ENCODE results near the gene KDM6A.
"Not testable (repeated sequence)": the region's sequence is repeated elsewhere in the genome, so short reads cannot be mapped to it uniquely, and the experiment has no call there.

KDM6A gene

DNA sequence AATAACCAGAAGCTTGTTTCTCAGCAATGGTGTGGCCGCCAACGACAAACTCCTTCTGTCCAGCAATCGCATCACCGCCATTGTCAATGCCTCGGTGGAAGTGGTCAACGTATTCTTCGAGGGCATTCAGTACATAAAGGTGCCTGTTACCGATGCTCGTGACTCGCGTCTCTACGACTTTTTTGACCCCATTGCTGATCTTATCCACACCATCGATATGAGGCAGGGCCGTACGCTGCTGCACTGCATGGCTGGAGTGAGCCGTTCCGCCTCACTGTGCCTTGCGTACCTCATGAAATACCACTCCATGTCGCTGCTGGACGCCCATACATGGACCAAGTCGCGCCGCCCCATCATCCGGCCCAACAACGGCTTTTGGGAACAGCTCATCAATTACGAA is 28.8 kb upstream of the KDM6A start:
- no peak overlapping the region for H3K4me3 ChIP-seq (ENCODE audit: low read length)
- no peak for DNase-seq (ENCODE audit: low read depth)
- TF ChIP-seq, protein P1, sequence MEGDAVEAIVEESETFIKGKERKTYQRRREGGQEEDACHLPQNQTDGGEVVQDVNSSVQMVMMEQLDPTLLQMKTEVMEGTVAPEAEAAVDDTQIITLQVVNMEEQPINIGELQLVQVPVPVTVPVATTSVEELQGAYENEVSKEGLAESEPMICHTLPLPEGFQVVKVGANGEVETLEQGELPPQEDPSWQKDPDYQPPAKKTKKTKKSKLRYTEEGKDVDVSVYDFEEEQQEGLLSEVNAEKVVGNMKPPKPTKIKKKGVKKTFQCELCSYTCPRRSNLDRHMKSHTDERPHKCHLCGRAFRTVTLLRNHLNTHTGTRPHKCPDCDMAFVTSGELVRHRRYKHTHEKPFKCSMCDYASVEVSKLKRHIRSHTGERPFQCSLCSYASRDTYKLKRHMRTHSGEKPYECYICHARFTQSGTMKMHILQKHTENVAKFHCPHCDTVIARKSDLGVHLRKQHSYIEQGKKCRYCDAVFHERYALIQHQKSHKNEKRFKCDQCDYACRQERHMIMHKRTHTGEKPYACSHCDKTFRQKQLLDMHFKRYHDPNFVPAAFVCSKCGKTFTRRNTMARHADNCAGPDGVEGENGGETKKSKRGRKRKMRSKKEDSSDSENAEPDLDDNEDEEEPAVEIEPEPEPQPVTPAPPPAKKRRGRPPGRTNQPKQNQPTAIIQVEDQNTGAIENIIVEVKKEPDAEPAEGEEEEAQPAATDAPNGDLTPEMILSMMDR (conservative IDR thresholded peaks at IDR 0.05; ENCODE audit: low read depth, low read length) = no peak

DNA sequence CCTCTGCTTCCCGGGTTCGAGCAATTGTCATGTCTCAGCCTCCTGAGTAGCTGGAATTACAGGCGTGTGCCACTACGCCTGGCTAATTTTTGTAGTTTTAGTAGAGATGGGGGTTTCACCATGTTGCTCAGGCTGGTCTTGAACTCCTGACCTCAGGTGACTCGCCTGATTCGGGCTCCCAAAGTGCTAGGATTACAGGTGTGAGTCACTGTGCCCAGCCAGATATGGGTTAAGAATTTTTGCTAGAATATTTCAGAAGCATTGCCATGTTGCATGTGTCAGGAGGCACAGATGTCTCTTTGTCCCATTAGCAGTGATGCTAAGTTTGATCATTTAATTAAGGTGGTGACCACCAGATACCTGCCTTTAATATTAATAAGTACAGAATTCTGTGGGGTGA is 22.1 kb upstream of the KDM6A start:
- H3K4me3 ChIP-seq (ENCODE audit: low read length); DNase-seq (ENCODE audit: low read depth): not testable (repeated sequence)

DNA sequence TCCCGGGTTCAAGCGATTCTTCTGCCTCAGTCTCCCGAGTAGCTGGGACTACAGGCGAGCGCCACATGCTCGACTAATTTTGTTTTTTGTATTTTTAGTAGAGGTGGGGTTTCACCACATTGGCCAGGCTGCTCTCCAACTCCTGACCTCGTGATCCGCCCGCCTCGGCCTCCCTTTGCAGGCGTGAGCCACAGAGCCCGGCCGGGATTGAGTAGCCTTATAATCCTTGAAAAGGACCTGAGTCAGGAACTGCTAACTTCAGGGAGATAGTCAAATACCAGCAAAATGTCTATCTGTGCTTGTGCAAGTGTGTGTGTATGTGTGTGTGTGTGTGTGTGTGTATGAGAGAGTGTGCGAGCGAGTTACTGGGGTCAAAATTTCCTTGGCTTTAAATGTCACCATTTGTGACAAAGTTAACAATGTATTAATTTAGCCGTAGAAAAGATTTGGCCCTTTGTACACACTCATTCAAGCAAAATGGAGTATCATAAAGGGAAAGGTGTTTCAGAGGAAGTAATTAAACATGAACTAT is 1.8 kb upstream of the KDM6A start:
- peak overlapping the region; percentile 79 for H3K4me3 ChIP-seq (ENCODE audit: low read length)
- no peak for DNase-seq (ENCODE audit: low read depth)
- TF ChIP-seq, protein P1 (conservative IDR thresholded peaks at IDR 0.05; ENCODE audit: low read depth, low read length) = no peak

DNA sequence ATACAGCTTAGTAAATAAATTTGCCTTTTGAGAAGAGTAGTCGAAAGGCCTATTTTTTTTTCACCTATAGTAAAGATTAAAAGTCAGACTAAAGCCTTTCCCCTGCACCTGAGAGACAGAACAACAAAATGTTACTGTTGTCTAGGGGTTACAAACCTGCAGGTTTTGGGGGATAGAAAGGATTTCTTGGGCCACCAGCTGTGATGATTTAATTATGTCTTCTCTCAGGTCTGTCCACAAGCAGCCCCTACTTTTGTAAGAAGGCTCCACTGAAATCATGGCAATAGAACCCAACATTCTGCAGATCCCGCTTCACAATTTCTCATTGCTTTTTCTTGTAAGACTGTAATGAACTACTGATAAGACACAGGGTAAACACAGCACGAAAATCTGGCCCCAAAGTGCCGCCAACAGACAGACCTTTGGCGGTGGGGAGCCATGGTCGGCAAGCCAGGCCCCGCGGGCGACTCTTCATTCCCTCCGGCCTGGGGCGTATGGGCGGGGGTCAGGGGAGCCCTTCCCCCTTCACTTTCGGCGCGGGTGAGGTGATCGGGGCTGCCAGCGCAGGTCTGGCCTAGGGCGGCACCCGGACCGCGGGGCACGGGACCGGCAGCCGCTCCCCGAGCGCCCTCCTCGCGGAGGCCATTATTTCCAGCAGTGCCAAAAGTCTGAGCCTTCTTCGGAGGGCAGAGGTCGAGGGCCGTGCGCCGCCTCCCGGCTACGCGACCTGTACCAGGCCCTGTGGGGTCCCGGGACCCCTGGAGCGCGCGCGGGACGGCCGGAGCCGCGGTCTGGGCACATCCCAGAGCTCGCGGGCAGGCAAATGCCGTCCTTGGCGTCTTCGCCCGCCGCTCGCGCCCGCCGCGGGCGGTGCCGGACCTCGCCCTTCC is 812 bp upstream of the KDM6A start:
- peak overlapping the region; percentile 79 for H3K4me3 ChIP-seq (ENCODE audit: low read length)
- no peak for DNase-seq (ENCODE audit: low read depth)
- TF ChIP-seq, protein P1 (conservative IDR thresholded peaks at IDR 0.05; ENCODE audit: low read depth, low read length) = no peak

DNA sequence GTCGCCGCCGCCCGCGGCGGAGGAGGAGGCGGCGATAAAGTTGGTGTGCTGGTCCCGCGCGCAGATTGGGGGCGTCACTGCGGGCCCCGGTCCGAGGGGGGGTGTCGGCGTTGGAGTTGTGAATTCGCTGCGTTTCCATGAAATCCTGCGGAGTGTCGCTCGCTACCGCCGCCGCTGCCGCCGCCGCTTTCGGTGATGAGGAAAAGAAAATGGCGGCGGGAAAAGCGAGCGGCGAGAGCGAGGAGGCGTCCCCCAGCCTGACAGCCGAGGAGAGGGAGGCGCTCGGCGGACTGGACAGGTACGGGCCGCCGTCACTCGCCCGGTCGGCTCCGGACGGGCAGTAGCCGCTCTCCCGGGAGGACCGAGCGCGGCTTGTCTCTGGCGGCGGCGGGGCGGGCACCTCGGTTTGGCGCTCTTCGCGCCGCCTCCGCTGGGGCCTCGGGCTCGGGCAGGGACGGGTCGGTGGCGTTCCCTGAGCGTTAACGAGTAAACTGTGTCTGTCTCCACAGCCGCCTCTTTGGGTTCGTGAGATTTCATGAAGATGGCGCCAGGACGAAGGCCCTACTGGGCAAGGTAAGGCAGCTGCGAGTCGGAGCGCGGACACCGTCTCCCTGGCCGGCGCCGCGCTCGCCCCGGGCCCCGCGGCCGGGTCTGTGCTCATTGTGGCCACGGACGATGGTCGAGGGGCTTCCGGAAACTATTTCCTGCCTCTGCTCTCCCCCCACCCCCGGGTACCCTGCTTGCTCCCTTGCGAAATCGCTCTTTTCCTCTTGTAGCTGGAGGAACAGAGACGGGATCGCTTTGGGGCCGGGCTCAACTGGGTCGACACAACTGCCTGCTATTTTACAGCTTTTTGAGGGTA is 658 bp downstream of the KDM6A start:
- H3K4me3 ChIP-seq (ENCODE audit: low read length) = peak overlapping the region; percentile 92
- DNase-seq (ENCODE audit: low read depth) = no peak
- TF ChIP-seq, protein P1 (conservative IDR thresholded peaks at IDR 0.05; ENCODE audit: low read depth, low read length) = no peak

DNA sequence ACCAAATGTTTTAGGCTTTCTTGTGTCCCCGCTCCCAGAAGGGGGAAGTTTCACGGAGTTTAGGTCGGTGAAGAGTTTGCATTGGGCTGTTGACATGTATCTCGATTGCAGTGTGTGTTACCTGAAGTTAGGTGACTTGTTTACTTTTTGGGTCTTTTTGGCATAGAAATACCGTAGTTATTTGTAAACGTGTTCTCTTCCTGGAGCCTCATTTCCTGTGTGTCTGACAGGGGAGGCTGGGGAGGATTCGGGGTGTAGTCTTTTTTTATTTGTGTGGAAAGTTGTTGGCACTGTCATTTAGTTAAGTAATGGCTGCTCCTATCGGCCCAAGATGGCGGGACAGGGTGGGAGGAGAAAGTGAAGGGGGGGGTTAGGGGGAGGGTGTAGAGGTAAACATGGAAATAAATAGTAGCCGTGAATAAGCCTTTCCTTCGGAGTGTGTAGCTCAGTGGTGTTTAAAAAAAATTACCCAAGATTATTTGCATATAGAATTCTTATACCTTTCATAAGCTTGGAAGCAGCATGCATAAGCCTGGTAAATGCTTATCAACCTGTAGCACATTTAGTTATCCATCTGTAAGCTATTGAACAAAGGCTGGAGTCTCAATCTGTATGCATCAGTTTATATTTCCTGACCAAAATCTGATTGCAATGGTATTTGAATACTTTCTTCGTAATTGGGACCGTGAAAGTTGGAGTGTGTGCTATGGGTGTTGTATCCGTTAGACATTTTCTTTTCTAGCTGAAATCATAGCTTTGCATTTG is 1.6 kb downstream of the KDM6A start:
- no peak for DNase-seq (ENCODE audit: low read depth)
- peak overlapping the region; percentile 92 for H3K4me3 ChIP-seq (ENCODE audit: low read length)
- TF ChIP-seq, protein P1 (conservative IDR thresholded peaks at IDR 0.05; ENCODE audit: low read depth, low read length) = no peak

DNA sequence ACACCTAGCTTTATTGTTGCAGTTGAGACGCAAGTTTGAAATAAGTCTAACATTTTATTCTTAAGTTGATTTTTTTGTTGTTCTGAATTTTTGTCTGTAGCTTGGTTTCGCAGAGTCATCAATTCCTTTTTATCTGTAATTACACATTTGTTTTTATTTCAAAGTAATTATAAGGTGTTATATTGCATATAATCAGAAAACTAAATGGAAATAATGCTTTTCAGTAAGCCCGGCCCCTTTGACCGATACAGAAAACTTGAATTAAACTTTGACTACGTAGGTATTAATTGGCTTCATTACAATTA is 2.1 kb downstream of the KDM6A start:
- H3K4me3 ChIP-seq (ENCODE audit: low read length) = peak overlapping the region; percentile 92
- no peak for DNase-seq (ENCODE audit: low read depth)

More for the DNA sequence above, 2.1 kb downstream of the KDM6A start:
- TF ChIP-seq, protein P1 (conservative IDR thresholded peaks at IDR 0.05; ENCODE audit: low read depth, low read length) = no peak
